SK-N-SH (cell line): ENCODE data around the gene IGSF9.

Experiments
- CTCF ChIP-seq: fragments of 200-600 bp; sonication (generic); IDR thresholded peaks from 2 replicates; pipeline ENCODE4 v1.6.1; 2017; ENCODE audit warnings: antibody characterized with exemption, mild to moderate bottlenecking, moderate library complexity
- EP300 ChIP-seq, 2 experiments: IDR thresholded peaks; 2 replicates each; pipeline versions ENCODE4 v1.4.0 to v1.6.1; 2012; ENCODE audit warnings: borderline replicate concordance in 1 of 2, low read depth in 1 of 2, low read length in 1 of 2
- MEF2A ChIP-seq: IDR thresholded peaks from 2 replicates; pipeline ENCODE4 v1.4.0; 2012; ENCODE audit warnings: low read depth, borderline replicate concordance
- NFIC ChIP-seq: IDR thresholded peaks from 2 replicates; pipeline ENCODE4 v1.4.0; 2012; ENCODE audit warnings: borderline replicate concordance
- PBX3 ChIP-seq: IDR thresholded peaks from 2 replicates; pipeline ENCODE4; 2012
- POLR2AphosphoS5 ChIP-seq: IDR thresholded peaks from 2 replicates; pipeline ENCODE4 v1.6.1; 2012; ENCODE audit warnings: low read depth, low read length
- RCOR1 ChIP-seq: fragments of 150-350 bp; IDR thresholded peaks from 2 replicates; pipeline ENCODE4 v1.6.1; 2017; ENCODE audit warnings: antibody characterized with exemption, low read length
- RFX5 ChIP-seq: IDR thresholded peaks from 2 replicates; pipeline ENCODE4 v1.6.1; 2012; ENCODE audit warnings: mild to moderate bottlenecking, improper control_type of control experiment, low read length
- YY1 ChIP-seq: IDR thresholded peaks from 2 replicates; pipeline ENCODE4 v1.4.0; 2012; ENCODE audit warnings: low read depth, mild to moderate bottlenecking

GRCh38 chr1:159924791-159925718 lies 20.4 kb downstream of the IGSF9 start, which contains the start of gene TAGLN2:
- TF ChIP-seq CTCF (no peak; the same call in 1 of the 2 replicates), RCOR1 (no peak), PBX3 (peak; percentile 9; the same call in 1 of the 2 replicates), NFIC (no peak), POLR2AphosphoS5 (peak; percentile 98), MEF2A (0 out of 2 replicates have a peak, but pooled peaks have one; percentile 4), YY1 (no peak), RFX5 (no peak), EP300 (IDR thresholded peaks at IDR 0.05; ENCODE audit: borderline replicate concordance in 1 of 2, low read depth in 1 of 2, low read length in 1 of 2) (no peak)
